H9 (cell line): ENCODE data around the gene RASGRF2. TPM values are rescaled to one million over a fixed set of nuclear protein-coding genes. Genes with fewer than 3 reads are reported as not detected.

Source experiments
- DNase-seq: peaks from one replicate; pipeline ENCODE4 v3.0.0-alpha.2; 2017
- H2AFZ ChIP-seq: one replicate; pipeline ENCODE4 v1.6.1; 2013; ENCODE audit warnings: mild to moderate bottlenecking, low read length, control low read depth, moderate library complexity
- H2AK5ac ChIP-seq: 2 replicates; pipeline ENCODE4 v1.6.1; 2013; ENCODE audit warnings: low read length, control low read depth, mixed read lengths; ENCODE audit not compliant: insufficient read length
- H2BK120ac ChIP-seq: one replicate; pipeline ENCODE4 v1.6.1; 2013; ENCODE audit warnings: low read depth, mild to moderate bottlenecking, low read length, control low read depth, inconsistent platforms; ENCODE audit not compliant: poor library complexity, severe bottlenecking
- H2BK12ac ChIP-seq: 2 replicates; pipeline ENCODE4 v1.6.1; 2013; ENCODE audit warnings: low read length, control low read depth, mixed read lengths, low read depth; ENCODE audit not compliant: insufficient read length
- H2BK15ac ChIP-seq: 2 replicates; pipeline ENCODE4 v1.6.1; 2013; ENCODE audit warnings: low read depth, low read length, control low read depth
- H2BK20ac ChIP-seq: one replicate; pipeline ENCODE4 v1.6.1; 2013; ENCODE audit warnings: low read depth, mild to moderate bottlenecking, low read length, control low read depth, inconsistent platforms; ENCODE audit not compliant: poor library complexity, severe bottlenecking
- H2BK5ac ChIP-seq: 2 replicates; pipeline ENCODE4 v1.6.1; 2013; ENCODE audit warnings: low read length, control low read depth, mixed read lengths; ENCODE audit not compliant: insufficient read length
- H3K14ac ChIP-seq: 2 replicates; pipeline ENCODE4 v1.6.1; 2013; ENCODE audit warnings: low read length, control low read depth; ENCODE audit not compliant: insufficient read depth
- H3K18ac ChIP-seq: 2 replicates; pipeline ENCODE4 v1.6.1; 2013; ENCODE audit warnings: low read depth, mild to moderate bottlenecking, mixed read lengths, low read length, control low read depth; ENCODE audit not compliant: insufficient read length
- H3K23ac ChIP-seq: 2 replicates; pipeline ENCODE4 v1.6.1; 2013; ENCODE audit warnings: low read length, control low read depth, mixed read lengths, low read depth; ENCODE audit not compliant: insufficient read length
- H3K23me2 ChIP-seq: 2 replicates; pipeline ENCODE4 v1.6.1; 2013; ENCODE audit warnings: low read depth, mild to moderate bottlenecking, mixed read lengths, low read length, control low read depth; ENCODE audit not compliant: insufficient read length, poor library complexity, severe bottlenecking
- H3K27ac ChIP-seq: 2 replicates; pipeline ENCODE4 v1.5.1; 2013; ENCODE audit warnings: low read length, control low read depth, mixed read lengths, low read depth; ENCODE audit not compliant: insufficient read length
- H3K27me3 ChIP-seq: 2 replicates; pipeline ENCODE4 v1.6.1; 2013; ENCODE audit warnings: low read length, control low read depth, inconsistent platforms; ENCODE audit not compliant: insufficient read depth
- H3K4ac ChIP-seq: 2 replicates; pipeline ENCODE4 v1.6.1; 2013; ENCODE audit warnings: low read depth, mild to moderate bottlenecking, control low read depth, inconsistent platforms, low read length, moderate library complexity
- H3K4me1 ChIP-seq: 2 replicates; pipeline ENCODE4 v1.6.1; 2013; ENCODE audit warnings: low read length, control low read depth, inconsistent platforms; ENCODE audit not compliant: insufficient read depth
- H3K4me2 ChIP-seq: 2 replicates; pipeline ENCODE4 v1.6.1; 2013; ENCODE audit warnings: low read length, control low read depth, mixed read lengths; ENCODE audit not compliant: insufficient read length, insufficient read depth
- H3K56ac ChIP-seq: 2 replicates; pipeline ENCODE4 v1.6.1; 2013; ENCODE audit warnings: low read depth, mild to moderate bottlenecking, mixed read lengths, low read length, control low read depth; ENCODE audit not compliant: insufficient read length
- H3K79me1 ChIP-seq: 2 replicates; pipeline ENCODE4 v1.6.1; 2013; ENCODE audit warnings: low read depth, mild to moderate bottlenecking, moderate library complexity, low read length, control low read depth, inconsistent platforms; ENCODE audit not compliant: insufficient read depth, poor library complexity, severe bottlenecking
- H3K79me2 ChIP-seq: 2 replicates; pipeline ENCODE4 v1.6.1; 2013; ENCODE audit warnings: low read length, control low read depth, inconsistent platforms; ENCODE audit not compliant: insufficient read depth
- H3K9ac ChIP-seq: 2 replicates; pipeline ENCODE4 v1.6.1; 2013; ENCODE audit warnings: low read length, control low read depth, mixed read lengths; ENCODE audit not compliant: insufficient read length; ENCODE audit errors: extremely low read depth
- H3K9me3 ChIP-seq: one replicate; pipeline ENCODE4 v1.6.1; 2013; ENCODE audit warnings: low read depth, low read length, inconsistent platforms; ENCODE audit not compliant: control insufficient read depth
- H3T11ph ChIP-seq: one replicate; pipeline ENCODE4 v1.6.1; 2013; ENCODE audit warnings: mild to moderate bottlenecking, low read length, control low read depth, inconsistent platforms
- H4K20me1 ChIP-seq: one replicate; pipeline ENCODE4 v1.6.1; 2013; ENCODE audit not compliant: control insufficient read depth, insufficient read length, insufficient read depth
- H4K5ac ChIP-seq: 2 replicates; pipeline ENCODE4 v1.6.1; 2013; ENCODE audit warnings: low read depth, mild to moderate bottlenecking, mixed read lengths, low read length, control low read depth; ENCODE audit not compliant: insufficient read length
- H4K8ac ChIP-seq: replicated peaks from 2 replicates; pipeline ENCODE4 v1.6.1; 2013; ENCODE audit warnings: low read length, control low read depth, mixed read lengths, low read depth; ENCODE audit not compliant: insufficient read length
- H4K91ac ChIP-seq: 2 replicates; pipeline ENCODE4 v1.6.1; 2013; ENCODE audit warnings: low read depth, mild to moderate bottlenecking, moderate library complexity, mixed read lengths, low read length, control low read depth; ENCODE audit not compliant: insufficient read length
- H3K27ac Mint-ChIP-seq, 3 experiments: 2 replicates in 2 of 3; 3 replicates in 1 of 3; pipeline ENCODE4 v1.8.0; 2020 to 2021; ENCODE audit warnings: mixed read lengths in 3 of 3, mild to moderate bottlenecking in 1 of 3, moderate library complexity in 1 of 3
- H3K27me3 Mint-ChIP-seq: 2 replicates; pipeline ENCODE4 v1.8.0; 2021; ENCODE audit warnings: low read depth, mild to moderate bottlenecking, moderate library complexity, mixed read lengths
- H3K36me3 Mint-ChIP-seq, 3 experiments: 2 replicates in 2 of 3; 3 replicates in 1 of 3; pipeline ENCODE4 v1.8.0; 2020 to 2021; ENCODE audit warnings: low read depth in 3 of 3, mixed read lengths in 3 of 3; ENCODE audit not compliant: insufficient read depth in 1 of 3
- H3K4me1 Mint-ChIP-seq, 2 experiments: 2 replicates each; pipeline ENCODE4 v1.8.0; 2020; ENCODE audit warnings: mixed read lengths in 2 of 2
- H3K4me3 Mint-ChIP-seq, 2 experiments: 2 replicates in 1 of 2; 3 replicates in 1 of 2; pipeline ENCODE4 v1.8.0; 2020 to 2021; ENCODE audit warnings: mild to moderate bottlenecking in 2 of 2, mixed read lengths in 2 of 2, moderate library complexity in 1 of 2
- H3K9me3 Mint-ChIP-seq, 2 experiments: 2 replicates in 1 of 2; 3 replicates in 1 of 2; pipeline ENCODE4 v1.8.0; 2020; ENCODE audit warnings: mild to moderate bottlenecking in 2 of 2, mixed read lengths in 2 of 2, moderate library complexity in 1 of 2
- WGBS: extraction: QIAGEN DNeasy Blood & Tissue Kit; methylation state at CpG from one replicate; pipeline ENCODE4 v1.1.7; 2013; ENCODE audit warnings: missing lambda C conversion rate, low lambda C conversion rate, mixed read lengths; ENCODE audit not compliant: insufficient read length; ENCODE audit errors: extremely low coverage; 5-methylcytosine and 5-hydroxymethylcytosine counted together
- total RNA-seq: library from RNA; stranded (reverse); gene quantifications from 2 replicates; pipeline ENCODE4 v1.2.1, GENCODE V29; 2021
- TF ChIP-seq, protein P1 (sequence below): fragments of 200-600 bp; sonication (generic); conservative IDR thresholded peaks from 3 replicates; pipeline ENCODE4 v1.8.0; 2021; ENCODE audit warnings: antibody characterized with exemption, mild to moderate bottlenecking

The RASGRF2 gene
- total RNA-seq, 1 experiment from 2014 or later: 13.5 TPM

DNA sequence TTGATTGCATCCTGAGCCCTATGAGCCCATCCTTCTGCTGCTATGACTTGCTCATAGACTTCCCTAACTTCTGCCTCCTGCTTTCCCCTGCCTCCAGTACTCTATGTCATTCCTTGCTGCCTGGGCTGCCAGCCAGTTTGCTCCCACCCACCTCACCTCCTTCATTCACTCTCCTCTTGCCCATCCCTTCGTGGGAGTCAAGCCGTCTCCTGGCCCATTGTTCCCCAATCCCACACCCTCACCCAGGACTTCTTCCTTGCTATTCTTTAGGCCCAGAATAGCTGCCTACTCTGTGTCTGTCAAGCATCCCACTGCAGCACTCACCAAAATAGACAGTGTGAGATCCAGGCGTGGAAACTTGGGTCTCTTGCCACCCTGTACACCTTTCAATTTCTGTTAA lies 131.0 kb downstream of the RASGRF2 start:
- no peak overlapping the region for H2BK120ac ChIP-seq
- H3K27me3 ChIP-seq: no peaks in the 10 kb centered on the region
- H3K4me2 ChIP-seq: no peak overlapping the region
- no peak overlapping the region for H2AK5ac ChIP-seq
- H3K79me1 ChIP-seq: no peaks in the 10 kb centered on the region
- WGBS: no CpG with 5 or more reads among the region's 3 CpGs
- H3K23me2 ChIP-seq: no peaks in the 10 kb centered on the region
- H3K9ac ChIP-seq: no peak overlapping the region
- H4K5ac ChIP-seq: no peak overlapping the region
- DNase-seq: no peak
- H4K20me1 ChIP-seq: no peaks in the 10 kb centered on the region
- Mint-ChIP-seq H3K36me3 (peaks cover 0 to 3% (median 0%) of the 10 kb centered on the region in 3 experiments; a peak in 2 of 7 replicates), H3K4me3 (no peak overlapping the region), H3K27me3 (no peaks in the 10 kb centered on the region), H3K27ac (peak overlapping the region in 1 of 3 experiments; percentile 40; a peak in 1 of 7 replicates), H3K9me3 (no peaks in the 10 kb centered on the region), H3K4me1 (peaks cover under 1 to 2% of the 10 kb centered on the region in 2 experiments)
- no peak overlapping the region for H3K23ac ChIP-seq
- no peaks in the 10 kb centered on the region for H3K79me2 ChIP-seq
- no peak overlapping the region for H3T11ph ChIP-seq
- TF ChIP-seq, protein P1, sequence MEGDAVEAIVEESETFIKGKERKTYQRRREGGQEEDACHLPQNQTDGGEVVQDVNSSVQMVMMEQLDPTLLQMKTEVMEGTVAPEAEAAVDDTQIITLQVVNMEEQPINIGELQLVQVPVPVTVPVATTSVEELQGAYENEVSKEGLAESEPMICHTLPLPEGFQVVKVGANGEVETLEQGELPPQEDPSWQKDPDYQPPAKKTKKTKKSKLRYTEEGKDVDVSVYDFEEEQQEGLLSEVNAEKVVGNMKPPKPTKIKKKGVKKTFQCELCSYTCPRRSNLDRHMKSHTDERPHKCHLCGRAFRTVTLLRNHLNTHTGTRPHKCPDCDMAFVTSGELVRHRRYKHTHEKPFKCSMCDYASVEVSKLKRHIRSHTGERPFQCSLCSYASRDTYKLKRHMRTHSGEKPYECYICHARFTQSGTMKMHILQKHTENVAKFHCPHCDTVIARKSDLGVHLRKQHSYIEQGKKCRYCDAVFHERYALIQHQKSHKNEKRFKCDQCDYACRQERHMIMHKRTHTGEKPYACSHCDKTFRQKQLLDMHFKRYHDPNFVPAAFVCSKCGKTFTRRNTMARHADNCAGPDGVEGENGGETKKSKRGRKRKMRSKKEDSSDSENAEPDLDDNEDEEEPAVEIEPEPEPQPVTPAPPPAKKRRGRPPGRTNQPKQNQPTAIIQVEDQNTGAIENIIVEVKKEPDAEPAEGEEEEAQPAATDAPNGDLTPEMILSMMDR: no peak
- H2AFZ ChIP-seq: no peak overlapping the region
- no peak overlapping the region for H4K91ac ChIP-seq
- no peak overlapping the region for H3K18ac ChIP-seq
- H4K8ac ChIP-seq: no peak overlapping the region
- no peak overlapping the region for H3K56ac ChIP-seq
- H3K4me1 ChIP-seq: no peaks in the 10 kb centered on the region
- no peak overlapping the region for H2BK5ac ChIP-seq
- H3K27ac ChIP-seq: no peak overlapping the region
- H3K4ac ChIP-seq: no peak overlapping the region
- no peak overlapping the region for H2BK12ac ChIP-seq
- H2BK15ac ChIP-seq: no peak overlapping the region
- no peak overlapping the region for H2BK20ac ChIP-seq
- H3K9me3 ChIP-seq: no peaks in the 10 kb centered on the region
- H3K14ac ChIP-seq: no peak overlapping the region; the same call in 1 of the 2 replicates
